AG09309 (cell line): Measurements from ENCODE around the gene MIX23.

ENCODE experiments used
- DNase-seq: peaks from one replicate; pipeline ENCODE4 v3.0.0-alpha.2; 2010; ENCODE audit warnings: low read depth
- H3K4me3 ChIP-seq: 2 replicates; pipeline ENCODE4 v1.5.1; 2011; ENCODE audit warnings: mild to moderate bottlenecking, low read depth, low read length, moderate library complexity; ENCODE audit not compliant: control insufficient read depth
- TF ChIP-seq, protein P1 (sequence below): IDR thresholded peaks from 2 replicates; pipeline ENCODE4 v1.5.1; 2011; ENCODE audit warnings: mild to moderate bottlenecking, low read depth, low read length, inconsistent platforms; ENCODE audit not compliant: insufficient read depth, control insufficient read depth; ENCODE audit errors: missing control alignments

MIX23 gene

DNA sequence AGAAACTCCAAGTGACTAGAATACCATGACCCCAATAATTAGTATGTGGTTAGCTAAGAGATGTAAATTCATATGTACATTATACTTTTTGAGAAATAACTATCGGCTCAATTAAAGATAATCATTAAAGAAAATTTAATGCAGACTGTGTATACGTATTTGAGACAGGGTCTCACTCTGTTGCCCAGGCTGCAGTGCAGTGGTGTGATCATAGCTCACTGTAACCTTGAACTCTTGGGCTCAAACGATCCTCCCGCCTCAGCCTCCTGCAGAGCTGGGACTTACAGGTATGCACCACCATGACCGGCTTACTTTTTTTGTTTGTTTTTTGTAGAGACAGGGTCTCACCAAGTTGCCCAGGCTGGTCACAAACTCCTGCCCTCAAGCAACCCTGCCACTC, 66.7 kb downstream of the MIX23 start:
- no peak for DNase-seq
- TF ChIP-seq, protein P1, sequence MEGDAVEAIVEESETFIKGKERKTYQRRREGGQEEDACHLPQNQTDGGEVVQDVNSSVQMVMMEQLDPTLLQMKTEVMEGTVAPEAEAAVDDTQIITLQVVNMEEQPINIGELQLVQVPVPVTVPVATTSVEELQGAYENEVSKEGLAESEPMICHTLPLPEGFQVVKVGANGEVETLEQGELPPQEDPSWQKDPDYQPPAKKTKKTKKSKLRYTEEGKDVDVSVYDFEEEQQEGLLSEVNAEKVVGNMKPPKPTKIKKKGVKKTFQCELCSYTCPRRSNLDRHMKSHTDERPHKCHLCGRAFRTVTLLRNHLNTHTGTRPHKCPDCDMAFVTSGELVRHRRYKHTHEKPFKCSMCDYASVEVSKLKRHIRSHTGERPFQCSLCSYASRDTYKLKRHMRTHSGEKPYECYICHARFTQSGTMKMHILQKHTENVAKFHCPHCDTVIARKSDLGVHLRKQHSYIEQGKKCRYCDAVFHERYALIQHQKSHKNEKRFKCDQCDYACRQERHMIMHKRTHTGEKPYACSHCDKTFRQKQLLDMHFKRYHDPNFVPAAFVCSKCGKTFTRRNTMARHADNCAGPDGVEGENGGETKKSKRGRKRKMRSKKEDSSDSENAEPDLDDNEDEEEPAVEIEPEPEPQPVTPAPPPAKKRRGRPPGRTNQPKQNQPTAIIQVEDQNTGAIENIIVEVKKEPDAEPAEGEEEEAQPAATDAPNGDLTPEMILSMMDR = no peak
- H3K4me3 ChIP-seq = no peak overlapping the region

DNA sequence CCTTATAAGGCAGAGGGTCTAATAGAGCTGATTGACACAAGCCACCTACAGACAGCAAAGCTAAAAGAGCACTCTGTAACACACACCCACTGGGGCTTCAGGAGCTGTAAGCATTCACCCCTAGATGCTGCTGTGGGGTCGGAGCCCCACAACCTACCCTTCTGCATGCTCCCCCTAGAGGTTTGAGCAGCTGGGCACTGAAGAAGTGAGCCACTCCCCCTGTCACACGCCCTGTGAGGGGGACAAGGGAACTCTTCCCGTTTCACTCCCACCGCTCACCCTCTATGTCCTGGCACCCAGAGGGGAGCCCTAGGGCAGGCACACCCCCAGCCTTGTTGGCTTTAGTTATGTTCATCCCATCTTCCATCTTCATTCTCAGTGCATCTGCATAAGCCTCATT, 67.4 kb downstream of the MIX23 start:
- TF ChIP-seq, protein P1 = no peak
- H3K4me3 ChIP-seq = no peak overlapping the region
- DNase-seq = no peak

DNA sequence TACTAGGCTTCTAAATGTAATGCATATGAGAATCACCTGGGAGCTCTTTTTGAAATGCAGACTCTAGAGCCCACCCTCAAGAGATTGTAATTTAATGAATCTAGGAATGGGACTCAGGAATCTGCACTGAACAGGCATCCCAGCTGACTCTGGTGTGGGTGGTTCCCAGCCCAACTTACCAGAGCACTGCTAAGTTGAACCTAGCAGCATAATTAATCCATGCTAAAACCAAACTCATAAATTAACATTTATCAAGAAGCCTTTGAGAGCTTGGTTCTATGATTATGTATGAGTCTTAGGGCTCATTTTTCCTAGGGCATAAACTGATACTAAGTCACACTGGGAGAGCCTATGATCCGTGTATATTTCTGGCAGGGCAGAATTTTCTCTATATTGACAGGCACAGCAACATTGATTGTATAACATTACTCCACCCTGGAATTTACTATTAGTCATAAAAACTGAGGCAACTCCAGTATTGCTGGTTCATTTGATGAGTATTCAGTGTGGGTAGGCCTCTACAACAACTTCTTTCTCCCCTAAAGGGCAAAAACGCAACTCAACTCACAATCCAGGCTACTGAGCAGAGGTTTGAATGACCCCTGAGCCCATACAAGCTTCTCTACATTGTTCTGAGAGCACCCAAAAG, 68.7 kb downstream of the MIX23 start:
- no peak for DNase-seq
- H3K4me3 ChIP-seq = no peak overlapping the region
- TF ChIP-seq, protein P1 = no peak

DNA sequence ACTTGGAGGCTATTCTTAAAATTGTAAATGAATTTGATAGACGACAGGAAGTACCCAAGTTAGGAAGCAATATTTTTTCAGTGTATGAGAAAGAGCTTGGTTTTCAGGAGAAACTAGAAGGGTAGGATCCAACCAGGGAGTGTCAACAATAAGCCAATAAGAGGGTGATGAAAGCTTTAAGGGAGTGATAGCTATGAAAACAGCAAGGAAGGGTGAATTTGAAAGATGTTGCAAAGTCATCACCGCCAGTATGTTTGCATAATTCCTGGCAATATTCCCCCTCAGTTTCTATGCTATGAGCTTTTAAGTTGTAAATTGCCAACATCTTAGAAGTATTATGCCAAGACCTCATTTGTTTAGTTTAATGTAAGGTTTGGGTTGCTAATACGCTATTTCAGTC, 69.8 kb downstream of the MIX23 start:
- H3K4me3 ChIP-seq = no peak overlapping the region
- no peak for DNase-seq
- TF ChIP-seq, protein P1 = no peak

DNA sequence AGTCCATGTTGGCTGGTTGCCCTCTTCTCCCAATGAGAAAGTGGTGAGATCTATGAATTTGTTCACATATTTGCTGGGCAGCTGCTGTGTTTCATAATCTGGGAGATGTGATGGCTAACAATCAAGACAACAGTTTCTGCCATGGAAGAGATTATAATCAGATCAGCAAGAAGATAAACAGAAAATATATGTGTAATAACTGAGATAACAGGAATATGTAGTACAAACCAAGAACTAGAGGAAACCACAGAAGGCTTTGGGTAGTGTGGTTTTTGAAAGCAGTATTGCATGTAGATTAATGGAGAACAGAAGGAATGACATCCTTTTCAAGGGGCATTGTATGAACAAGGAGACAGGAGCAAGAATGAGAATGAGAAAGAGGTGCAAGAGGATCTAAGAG, 70.2 kb downstream of the MIX23 start:
- TF ChIP-seq, protein P1 = no peak
- no peak for DNase-seq

DNA sequence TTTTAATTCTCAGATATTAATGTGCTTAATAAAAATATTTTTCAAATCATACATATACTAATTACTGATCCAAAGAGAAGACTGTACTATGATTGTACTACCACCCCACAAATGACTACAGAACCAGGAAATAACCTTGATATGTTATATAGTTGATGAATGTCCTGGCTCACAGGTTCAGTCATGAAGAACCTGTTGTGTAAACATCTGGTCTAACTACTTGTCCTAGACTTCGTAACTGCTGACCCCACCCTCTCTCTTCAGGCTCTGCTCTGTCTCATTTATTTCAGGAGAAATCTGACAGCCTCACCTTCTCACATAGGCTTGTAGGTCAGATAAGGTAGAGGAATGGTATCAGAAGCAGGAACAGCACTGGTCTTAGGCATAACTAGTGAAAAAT, 72.7 kb downstream of the MIX23 start:
- DNase-seq = no peak
- TF ChIP-seq, protein P1 = no peak
- no peak overlapping the region for H3K4me3 ChIP-seq

More for the DNA sequence above, 70.2 kb downstream of the MIX23 start:
- no peak overlapping the region for H3K4me3 ChIP-seq
